Measurements from ENCODE around the gene NR4A3. TPM values are rescaled to one million over a fixed set of nuclear protein-coding genes. Genes with fewer than 3 reads are reported as not detected.

NR4A3 gene
- polyA plus RNA-seq, 2 of the 4 experiments (the other 2 are of a cell fraction) = 1.6 to 2.0 TPM

GRCh38 chr9:99782962-99783718, 38.5 kb upstream of the NR4A3 start (continued):
- TF ChIP-seq HOXA7 (CRISPR knock-in tag; IDR thresholded peaks at IDR 0.05) (no peak), TP53 (CRISPR knock-in tag; IDR thresholded peaks at IDR 0.05) (no peak), KDM1A (IDR thresholded peaks at IDR 0.05; ENCODE audit: low read depth) (no peak), BCL3 (IDR thresholded peaks at IDR 0.05) (no peak), SMC3 (IDR thresholded peaks at IDR 0.05) (no peak)

GRCh38 chr9:99783799-99784198, 37.9 kb upstream of the NR4A3 start:
- Histone ChIP-seq H3K4me1 (no peaks in the 10 kb centered on the region), H3K4me3 (no peak overlapping the region), H3K27ac (no peak overlapping the region), H3K4me2 (no peak overlapping the region), H3K9me3 (no peaks in the 10 kb centered on the region)
- 0% methylated on average over 2 of the region's 2 CpGs for WGBS (ENCODE audit: missing lambda C conversion rate)
- ChIA-PET CTCF (no interaction called here), POLR2A (no interaction called here)
- ATAC-seq (no peak), FAIRE-seq (no peak), DNase-seq (ENCODE audit: low read depth in 1 of 2, low spot score in 1 of 2) (no peak)
- no peak for TF ChIP-seq CHD4 (IDR thresholded peaks at IDR 0.05; ENCODE audit: borderline replicate concordance)
- TF ChIP-seq NR3C1 (IDR thresholded peaks at IDR 0.05) = no peak
- no peak for TF ChIP-seq EP300 (IDR thresholded peaks at IDR 0.05)
- TF ChIP-seq ZNF302 (CRISPR knock-in tag; IDR thresholded peaks at IDR 0.05) = no peak
- TF ChIP-seq TFCP2L1 (CRISPR knock-in tag; IDR thresholded peaks at IDR 0.05) = no peak
- TF ChIP-seq, protein P1, sequence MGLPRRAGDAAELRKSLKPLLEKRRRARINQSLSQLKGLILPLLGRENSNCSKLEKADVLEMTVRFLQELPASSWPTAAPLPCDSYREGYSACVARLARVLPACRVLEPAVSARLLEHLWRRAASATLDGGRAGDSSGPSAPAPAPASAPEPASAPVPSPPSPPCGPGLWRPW (IDR thresholded peaks at IDR 0.05) = no peak
- TF ChIP-seq ZSCAN20 (CRISPR knock-in tag; IDR thresholded peaks at IDR 0.05) = no peak
- TF ChIP-seq MAX (IDR thresholded peaks at IDR 0.05) = no peak
- no peak for TF ChIP-seq HDAC2 (IDR thresholded peaks at IDR 0.05)
- TF ChIP-seq ATOH8 (CRISPR knock-in tag; IDR thresholded peaks at IDR 0.05; ENCODE audit: low read depth) = no peak
- no peak for TF ChIP-seq POLR2AphosphoS2 (conservative IDR thresholded peaks at IDR 0.05; ENCODE audit: low read length)
- no peak for TF ChIP-seq MAFK (IDR thresholded peaks at IDR 0.05; ENCODE audit: partially characterized antibody)
- no peak for TF ChIP-seq CHD2 (IDR thresholded peaks at IDR 0.05; ENCODE audit: low read length, partially characterized antibody)
- no peak for TF ChIP-seq KDM1A (IDR thresholded peaks at IDR 0.05; ENCODE audit: low read depth)

GRCh38 chr9:99785010-99785590, 36.6 kb upstream of the NR4A3 start:
- no peak for FAIRE-seq
- DNase-seq (ENCODE audit: low read depth in 1 of 2, low spot score in 1 of 2) = no peak
- no peak for ATAC-seq
- no peaks in the 10 kb centered on the region for H3K9me3 ChIP-seq
- 0% methylated on average over 1 of the region's 1 CpG for WGBS (ENCODE audit: missing lambda C conversion rate)
- H3K4me3 ChIP-seq = no peak overlapping the region
- H3K4me2 ChIP-seq = no peak overlapping the region
- ChIA-PET CTCF (no interaction called here), POLR2A (no interaction called here)
- TF ChIP-seq CBX8 (IDR thresholded peaks at IDR 0.05) (no peak), MAX (IDR thresholded peaks at IDR 0.05) (no peak), HEYL (CRISPR knock-in tag; IDR thresholded peaks at IDR 0.05) (no peak), TFCP2L1 (CRISPR knock-in tag; IDR thresholded peaks at IDR 0.05) (no peak), ESRRA (IDR thresholded peaks at IDR 0.05; ENCODE audit: borderline replicate concordance, low read length) (no peak)
- H3K27ac ChIP-seq = no peak overlapping the region
- H3K4me1 ChIP-seq = no peaks in the 10 kb centered on the region
